ENCODE results near the gene CDK19.
"Not testable (repeated sequence)": the region's sequence is repeated elsewhere in the genome, so short reads cannot be mapped to it uniquely, and the experiment has no call there.

Gene CDK19

GRCh38 chr6:110813338-110814101, 1.7 kb downstream of the CDK19 start:
- DNase-seq = no peak

GRCh38 chr6:110812719-110813118, 2.5 kb downstream of the CDK19 start:
- DNase-seq = no peak

- peak; percentile 21 to 47 for DNase-seq
These were observed 4.2 kb downstream of the CDK19 start for GRCh38 chr6:110810896-110811586.

- DNase-seq = no peak
These were observed 5.5 kb downstream of the CDK19 start for GRCh38 chr6:110809792-110810191.

GRCh38 chr6:110802175-110802574, 13.1 kb downstream of the CDK19 start:
- DNase-seq = not testable (repeated sequence)

- no peak for DNase-seq
These were observed 14.5 kb downstream of the CDK19 start for GRCh38 chr6:110800839-110801196.

- DNase-seq = no peak
These were observed 15.0 kb downstream of the CDK19 start for GRCh38 chr6:110800196-110800838.

GRCh38 chr6:110799655-110800054, 15.6 kb downstream of the CDK19 start:
- no peak for DNase-seq

GRCh38 chr6:110799189-110799588, 16.1 kb downstream of the CDK19 start:
- DNase-seq = peak in 1 of 2 donors; percentile 23

- DNase-seq = no peak
These were observed 20.0 kb downstream of the CDK19 start for GRCh38 chr6:110795271-110795670.

GRCh38 chr6:110786696-110787095, 28.6 kb downstream of the CDK19 start:
- DNase-seq = no peak

GRCh38 chr6:110786271-110786670, 29.0 kb downstream of the CDK19 start:
- DNase-seq = no peak

GRCh38 chr6:110784610-110784979, 30.7 kb downstream of the CDK19 start:
- no peak for DNase-seq

GRCh38 chr6:110781522-110782214, 33.6 kb downstream of the CDK19 start:
- DNase-seq = no peak

- peak; percentile 15 to 43 for DNase-seq
These were observed 36.9 kb downstream of the CDK19 start for GRCh38 chr6:110778333-110778732.

- no peak for DNase-seq
These were observed 37.6 kb downstream of the CDK19 start for GRCh38 chr6:110777636-110778035.

- DNase-seq = no peak
These were observed 38.9 kb downstream of the CDK19 start for GRCh38 chr6:110776413-110776812.

GRCh38 chr6:110769923-110770322, 45.3 kb downstream of the CDK19 start:
- DNase-seq = no peak

- no peak for DNase-seq
These were observed 47.2 kb downstream of the CDK19 start for GRCh38 chr6:110768057-110768456.

GRCh38 chr6:110761371-110761770, 53.9 kb downstream of the CDK19 start:
- DNase-seq = no peak

GRCh38 chr6:110760589-110760988, 54.7 kb downstream of the CDK19 start:
- DNase-seq = no peak

- not testable (repeated sequence) for DNase-seq
These were observed 55.2 kb downstream of the CDK19 start for GRCh38 chr6:110760098-110760497.

- DNase-seq = no peak
These were observed 57.3 kb downstream of the CDK19 start for GRCh38 chr6:110757926-110758325.

All from inflammatory macrophage treated with lipopolysaccharide for 1 hour (primary cell).